Fibroblast of villous mesenchyme (primary cell): ENCODE measurements around the gene E2F3. TPM values are rescaled to one million over a fixed set of nuclear protein-coding genes. Genes with fewer than 3 reads are reported as not detected.

Experiments
- DNase-seq: peaks from one replicate; pipeline ENCODE4 v3.0.0-alpha.2; 2010; ENCODE audit warnings: low read depth
- H3K4me3 ChIP-seq: 2 replicates; pipeline ENCODE4 v1.5.1; 2011; ENCODE audit warnings: low read depth, mild to moderate bottlenecking, low read length
- CTCF ChIP-seq: IDR thresholded peaks from 2 replicates; pipeline ENCODE4 v1.5.1; 2012; ENCODE audit warnings: low read depth, mild to moderate bottlenecking, low read length; ENCODE audit not compliant: insufficient read depth
- total RNA-seq: library from RNA; depleted of rRNA; stranded (reverse); fragments of >200 nt; gene quantifications from 2 replicates; pipeline ENCODE4 v1.2.3, GENCODE V29; 2012

The E2F3 gene
- total RNA-seq, 1 donor, result 13.0 TPM

GRCh38 chr6:20532881-20533280, 131.2 kb downstream of the E2F3 start:
- H3K4me3 ChIP-seq, result no peak overlapping the region
- no peak for TF ChIP-seq CTCF
- no peak for DNase-seq

DNA sequence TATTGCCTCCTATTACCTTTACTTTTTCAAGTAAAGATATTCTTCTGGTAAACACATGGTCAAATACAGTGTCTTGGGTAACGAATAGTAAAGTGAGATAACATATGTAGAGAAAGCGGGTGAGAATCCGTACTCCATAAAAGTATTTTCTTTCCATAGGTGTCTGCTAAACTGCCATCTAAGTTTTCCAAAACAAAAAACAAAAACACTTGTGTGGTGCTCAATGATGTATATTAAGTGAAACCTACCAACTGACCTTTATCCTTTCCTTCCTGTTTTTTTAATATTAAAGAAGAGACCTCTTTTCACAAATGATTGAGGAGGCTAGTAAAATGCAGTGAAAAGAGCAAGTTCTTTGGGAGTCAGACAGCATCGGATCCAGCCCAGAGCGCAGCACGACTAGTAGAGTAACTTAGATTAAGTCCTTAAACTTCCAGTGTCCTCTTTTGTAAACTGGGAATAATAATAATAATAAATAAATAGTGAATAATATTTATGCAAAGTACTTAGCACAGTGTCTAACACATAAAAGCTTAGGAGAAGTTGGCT, 132.1 kb downstream of the E2F3 start:
- H3K4me3 ChIP-seq, result peak overlapping the region; percentile 100
- no peak for DNase-seq
- TF ChIP-seq CTCF, result no peak

GRCh38 chr6:20534295-20535262, 132.9 kb downstream of the E2F3 start, which contains the start of gene CDKAL1:
Gene CDKAL1 (plus strand): TSS chr6:20534457. CDS start chr6:20546351, 11,894 bp downstream.
- H3K4me3 ChIP-seq, result peak within 1 kb of the TSS; percentile 100
- TF ChIP-seq CTCF, result no peak
- peak; percentile 94 for DNase-seq

DNA sequence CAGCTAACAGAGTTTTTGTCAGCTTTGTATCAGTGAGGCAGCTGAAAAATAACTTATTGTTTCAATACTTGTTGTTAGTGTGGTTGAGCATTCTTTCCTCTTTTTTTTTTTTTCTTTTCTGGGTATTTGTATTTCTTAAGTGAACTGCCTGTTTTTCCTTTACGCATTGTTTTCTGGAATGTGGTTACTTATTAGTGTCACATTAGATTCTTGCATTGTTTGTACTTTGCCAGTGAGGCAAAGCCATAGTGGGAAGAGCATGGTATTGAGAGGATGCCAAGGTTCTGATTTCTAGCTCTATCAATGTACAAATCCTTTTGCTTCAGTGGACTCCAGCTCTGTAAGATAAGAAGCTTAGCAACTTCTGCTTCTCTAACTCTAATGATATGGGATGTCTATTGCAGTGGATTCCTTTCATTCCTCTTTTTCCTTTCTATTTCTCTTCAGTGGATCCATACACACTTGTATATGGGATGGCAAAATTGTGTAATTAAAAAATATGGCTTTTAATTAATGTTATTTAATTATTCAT, 136.5 kb downstream of the E2F3 start:
- no peak overlapping the region for H3K4me3 ChIP-seq
- no peak for DNase-seq
- no peak for TF ChIP-seq CTCF

DNA sequence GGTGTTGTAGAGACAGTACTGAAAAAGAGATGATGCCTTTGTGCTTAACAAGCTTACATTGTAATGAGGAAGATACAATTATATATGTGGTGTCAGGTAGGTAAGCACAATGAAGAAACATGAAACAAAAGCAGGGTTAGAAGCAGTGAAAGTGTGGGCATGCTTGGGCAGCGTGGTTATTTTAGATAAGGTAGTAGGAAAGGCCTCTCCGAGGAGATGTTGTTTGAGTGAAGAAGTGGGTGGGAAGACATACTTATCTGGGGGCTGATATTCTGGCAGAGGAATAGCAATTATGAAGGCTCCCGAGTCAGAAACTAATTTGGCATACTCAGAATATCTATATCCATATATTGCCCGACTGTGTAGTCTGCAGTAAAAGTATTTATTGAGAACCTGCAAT, 137.2 kb downstream of the E2F3 start:
- no peak for DNase-seq
- no peak for TF ChIP-seq CTCF
- no peak overlapping the region for H3K4me3 ChIP-seq

DNA sequence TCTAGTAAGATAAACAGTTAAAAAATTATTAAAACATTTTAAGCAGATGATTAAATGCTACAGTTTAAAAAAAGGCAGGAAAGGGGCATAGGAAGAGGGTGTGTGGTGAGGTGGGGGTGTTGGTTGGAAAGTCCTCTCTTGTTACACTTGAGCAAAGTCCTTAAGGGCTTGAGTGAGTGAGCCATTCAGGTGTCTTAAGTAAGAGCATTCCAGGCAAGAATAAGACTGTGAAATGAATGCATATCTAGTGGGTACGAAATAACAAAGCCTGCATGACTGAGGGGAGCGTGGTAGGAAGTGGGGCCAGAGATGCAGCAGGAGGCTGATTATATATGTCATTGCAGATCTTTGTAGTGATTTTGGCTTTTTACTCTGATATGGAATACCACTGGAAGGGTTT, 137.7 kb downstream of the E2F3 start:
- no peak for TF ChIP-seq CTCF
- DNase-seq, result no peak
- no peak overlapping the region for H3K4me3 ChIP-seq
